ENCODE measurements around the gene RAD51D. TPM values are rescaled to one million over a fixed set of nuclear protein-coding genes. Genes with fewer than 3 reads are reported as not detected.
A peak's percentile ranks its signal among the peaks of the same experiment; 100 is the strongest.

RAD51D gene
- total and polyA plus RNA-seq, 2 donors (not counting 3 experiments of a cell fraction or from before 2014, with no cell fraction given) = 15.5 to 27.9 TPM

DNA sequence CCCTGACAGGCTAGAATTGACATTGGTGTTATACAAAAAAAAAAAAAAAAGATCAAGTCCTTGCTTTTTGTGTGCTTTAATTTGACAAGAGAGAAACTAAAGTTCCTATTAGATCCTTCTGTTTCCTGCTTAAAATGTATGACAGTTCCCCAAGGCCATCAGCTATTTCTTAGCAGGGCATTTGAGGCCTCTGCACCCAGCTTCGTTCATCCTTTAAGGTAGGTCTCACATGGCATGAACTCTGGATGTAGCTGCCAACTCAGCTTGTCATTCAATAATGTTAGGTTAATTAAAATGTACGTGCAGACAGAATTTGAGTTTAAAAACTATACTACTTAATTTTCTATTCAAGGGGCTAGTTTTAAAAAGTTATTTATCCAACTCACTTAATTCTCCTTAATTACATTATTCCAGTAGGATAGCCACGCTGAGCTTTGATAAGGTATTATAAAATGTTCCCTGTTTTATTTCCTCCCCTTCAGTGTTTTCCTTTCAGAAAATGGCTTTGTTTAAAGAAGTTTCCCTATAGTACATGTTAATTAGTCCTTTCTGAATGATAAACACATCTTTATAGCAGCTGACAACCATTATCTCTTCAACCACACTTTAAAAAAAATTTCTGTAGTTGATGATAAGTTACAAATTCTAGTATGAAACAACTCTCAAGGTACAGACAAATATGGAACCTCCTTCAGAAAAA is 55.0 kb downstream of the RAD51D start:
- no TSS peak for BruUV-seq (replicated peaks)
- intact Hi-C loops (cut with micrococcal nuclease) (no loop called here), dilution Hi-C loops (cut with MboI; ENCODE audit: extremely low pct_ligation_motif_present, low sequenced_read_pairs) (no loop called here)

More for the DNA sequence above, 55.0 kb downstream of the RAD51D start:
- H3K79me2 ChIP-seq (ENCODE audit: control insufficient read depth, insufficient read depth, low read length) = no peaks in the 10 kb centered on the region
- H2AFZ ChIP-seq (ENCODE audit: low read depth, low read length) = no peak overlapping the region
- H3K4me3 ChIP-seq (replicated peaks in 1 of 3; ENCODE audit: insufficient read depth in 1 of 3, low read depth in 1 of 3, low read length in 3 of 3) = no peak overlapping the region
- FAIRE-seq = no peak
- H4K20me1 ChIP-seq (replicated peaks; ENCODE audit: control insufficient read depth, extremely low read depth, insufficient read depth, low read length) = no peaks in the 10 kb centered on the region
- H3K9me3 ChIP-seq (replicated peaks; ENCODE audit: control insufficient read depth, insufficient read depth, low read length) = no peaks in the 10 kb centered on the region
- CTCF ChIA-PET = interaction anchor here (0.7 to 3.3 kb wide), 14 partner anchors 10 to 377 kb away, joined by 3 to 24 read pairs (median 6); partner anchors contain the start of gene RAD51D
- peaks cover 7% of the 10 kb centered on the region for H3K4me1 ChIP-seq (ENCODE audit: control insufficient read depth, extremely low read depth, insufficient read depth, low read length)
- H3K27ac ChIP-seq (ENCODE audit: insufficient read depth, low read depth, low read length) = peak overlapping the region; percentile 81
- H3K4me2 ChIP-seq (ENCODE audit: insufficient read depth, low read length) = no peak overlapping the region
- H3K36me3 ChIP-seq (ENCODE audit: control insufficient read depth in 2 of 2, extremely low read depth in 1 of 2, insufficient read depth in 2 of 2, low read length in 2 of 2) = no peaks in the 10 kb centered on the region
- H3K9me1 ChIP-seq (replicated peaks; ENCODE audit: control insufficient read depth, extremely low read depth, insufficient read depth, low read length) = no peaks in the 10 kb centered on the region
- no peak overlapping the region for H3K9ac ChIP-seq (replicated peaks; ENCODE audit: extremely low read depth, insufficient read depth, low read length)
- POLR2A ChIA-PET = interaction anchor here (0.7 to 1.8 kb wide), 2 partner anchors 21 to 42 kb away, joined by 4 to 6 read pairs; no protein-coding TSS in a partner anchor
- H3K27me3 ChIP-seq (ENCODE audit: control insufficient read depth in 2 of 2, insufficient read depth in 2 of 2, low read length in 2 of 2) = no peaks in the 10 kb centered on the region
- TF ChIP-seq POLR2AphosphoS5 (IDR thresholded peaks at IDR 0.05; ENCODE audit: insufficient read depth, low read depth, low read length) (no peak), GATA2 (IDR thresholded peaks at IDR 0.05; ENCODE audit: insufficient read depth, insufficient read length, low read depth, low read length) (no peak), EZH2 (IDR thresholded peaks at IDR 0.05; ENCODE audit: borderline replicate concordance, low read depth, low read length, severe bottlenecking) (no peak), POLR2A (IDR thresholded peaks at IDR 0.05; ENCODE audit: low read depth, low read length) (no peak), JUN (IDR thresholded peaks at IDR 0.05; ENCODE audit: borderline replicate concordance, insufficient read depth, insufficient read length, low read depth) (no peak), FOS (IDR thresholded peaks at IDR 0.05; ENCODE audit: borderline replicate concordance, insufficient read depth, low read length) (no peak), MYC (IDR thresholded peaks at IDR 0.05; ENCODE audit: low read depth, low read length) (no peak)
- TF ChIP-seq, protein P1, sequence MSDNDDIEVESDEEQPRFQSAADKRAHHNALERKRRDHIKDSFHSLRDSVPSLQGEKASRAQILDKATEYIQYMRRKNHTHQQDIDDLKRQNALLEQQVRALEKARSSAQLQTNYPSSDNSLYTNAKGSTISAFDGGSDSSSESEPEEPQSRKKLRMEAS (IDR thresholded peaks at IDR 0.05; ENCODE audit: insufficient read depth, insufficient read length) = no peak
- TF ChIP-seq, protein P2, sequence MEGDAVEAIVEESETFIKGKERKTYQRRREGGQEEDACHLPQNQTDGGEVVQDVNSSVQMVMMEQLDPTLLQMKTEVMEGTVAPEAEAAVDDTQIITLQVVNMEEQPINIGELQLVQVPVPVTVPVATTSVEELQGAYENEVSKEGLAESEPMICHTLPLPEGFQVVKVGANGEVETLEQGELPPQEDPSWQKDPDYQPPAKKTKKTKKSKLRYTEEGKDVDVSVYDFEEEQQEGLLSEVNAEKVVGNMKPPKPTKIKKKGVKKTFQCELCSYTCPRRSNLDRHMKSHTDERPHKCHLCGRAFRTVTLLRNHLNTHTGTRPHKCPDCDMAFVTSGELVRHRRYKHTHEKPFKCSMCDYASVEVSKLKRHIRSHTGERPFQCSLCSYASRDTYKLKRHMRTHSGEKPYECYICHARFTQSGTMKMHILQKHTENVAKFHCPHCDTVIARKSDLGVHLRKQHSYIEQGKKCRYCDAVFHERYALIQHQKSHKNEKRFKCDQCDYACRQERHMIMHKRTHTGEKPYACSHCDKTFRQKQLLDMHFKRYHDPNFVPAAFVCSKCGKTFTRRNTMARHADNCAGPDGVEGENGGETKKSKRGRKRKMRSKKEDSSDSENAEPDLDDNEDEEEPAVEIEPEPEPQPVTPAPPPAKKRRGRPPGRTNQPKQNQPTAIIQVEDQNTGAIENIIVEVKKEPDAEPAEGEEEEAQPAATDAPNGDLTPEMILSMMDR (IDR thresholded peaks at IDR 0.05; ENCODE audit: extremely low read depth in 1 of 2, insufficient read depth in 1 of 2, low read depth in 1 of 2, low read length in 2 of 2) = no peak
- DNase-seq (ENCODE audit: low read depth, low spot score) = no peak

All from endothelial cell of umbilical vein (primary cell).